GM19240 (cell line): ENCODE data around the gene FAHD2A.
"Not testable (repeated sequence)": the region's sequence is repeated elsewhere in the genome, so short reads cannot be mapped to it uniquely, and the experiment has no call there.

Experiments
- DNase-seq: peaks from one replicate; pipeline ENCODE4 v3.0.0; 2011; ENCODE audit warnings: low spot score; ENCODE audit not compliant: insufficient read length

FAHD2A gene, protein sequence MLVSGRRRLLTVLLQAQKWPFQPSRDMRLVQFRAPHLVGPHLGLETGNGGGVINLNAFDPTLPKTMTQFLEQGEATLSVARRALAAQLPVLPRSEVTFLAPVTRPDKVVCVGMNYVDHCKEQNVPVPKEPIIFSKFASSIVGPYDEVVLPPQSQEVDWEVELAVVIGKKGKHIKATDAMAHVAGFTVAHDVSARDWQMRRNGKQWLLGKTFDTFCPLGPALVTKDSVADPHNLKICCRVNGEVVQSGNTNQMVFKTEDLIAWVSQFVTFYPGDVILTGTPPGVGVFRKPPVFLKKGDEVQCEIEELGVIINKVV

DNA sequence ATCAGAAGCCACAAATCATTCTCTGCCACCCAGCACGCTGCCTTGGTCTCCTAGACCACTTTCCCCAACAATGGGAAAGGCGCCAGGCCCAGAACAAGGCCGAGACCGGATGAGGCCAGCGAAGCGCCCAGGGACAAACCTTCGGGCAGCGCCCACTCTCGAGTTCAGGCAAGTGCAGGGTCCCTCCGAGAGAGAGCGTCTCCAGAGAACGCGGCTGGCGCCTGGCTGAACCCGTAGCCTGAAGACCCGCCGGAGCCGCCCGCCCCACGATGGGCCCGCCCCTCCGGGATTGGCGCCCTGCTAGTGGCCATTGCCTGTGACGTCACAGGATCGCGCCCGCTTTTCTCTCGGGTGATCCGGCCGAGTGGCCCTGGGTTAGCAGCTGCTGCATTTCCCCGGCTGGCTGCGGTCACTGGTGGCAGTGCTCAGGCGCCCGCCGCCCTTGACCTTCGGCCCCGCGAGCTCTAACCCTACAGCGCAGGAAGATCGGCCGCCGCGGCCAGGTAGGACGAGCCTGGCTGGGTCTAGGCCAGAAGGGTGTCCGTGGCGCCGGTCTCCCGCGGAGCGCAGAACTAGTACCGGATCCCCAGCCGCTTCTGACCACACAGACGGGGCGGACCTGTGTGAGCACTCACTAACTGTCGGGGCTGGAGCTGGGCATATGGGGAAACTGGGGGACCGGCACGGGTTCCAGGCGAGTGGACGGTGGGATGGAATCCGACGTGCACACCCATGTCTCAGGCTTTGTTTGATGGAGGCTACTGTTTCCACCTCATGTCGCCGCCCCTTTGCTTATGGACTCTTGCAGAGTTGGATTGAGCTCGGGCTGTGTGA, at the start of gene FAHD2A:
TSS of gene FAHD2A (plus strand) at position 339 of the 834 bp plus-strand sequence. CDS start 2,851 bp downstream, outside the sequence.
- peak; percentile 97 for DNase-seq

DNA sequence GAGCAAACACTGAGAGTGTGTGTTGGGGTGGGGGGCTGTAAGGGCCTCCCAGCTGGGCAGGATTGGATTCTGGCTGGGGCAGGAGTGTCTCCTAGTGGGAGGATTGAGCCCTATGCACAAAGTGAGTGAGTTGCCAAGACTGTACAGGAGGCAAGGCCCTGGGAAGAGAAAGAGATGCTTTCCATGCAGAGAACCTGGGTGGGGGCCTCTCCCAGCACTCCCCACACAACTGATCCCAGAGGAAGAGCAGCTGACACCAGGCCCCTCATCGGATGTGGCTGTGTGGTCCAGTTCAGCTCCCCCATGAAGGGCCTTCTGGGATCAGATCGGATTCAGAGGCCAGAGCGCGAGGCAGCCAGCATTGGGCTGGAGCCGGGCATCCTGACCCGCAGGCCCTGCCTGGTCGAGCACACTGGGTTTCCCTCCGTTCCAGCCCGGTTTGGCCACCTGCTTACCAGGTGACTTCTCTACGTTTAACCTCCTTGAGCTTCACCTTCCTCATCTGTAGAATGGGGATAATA, 49.4 kb upstream of the FAHD2A start:
- DNase-seq, result no peak

DNA sequence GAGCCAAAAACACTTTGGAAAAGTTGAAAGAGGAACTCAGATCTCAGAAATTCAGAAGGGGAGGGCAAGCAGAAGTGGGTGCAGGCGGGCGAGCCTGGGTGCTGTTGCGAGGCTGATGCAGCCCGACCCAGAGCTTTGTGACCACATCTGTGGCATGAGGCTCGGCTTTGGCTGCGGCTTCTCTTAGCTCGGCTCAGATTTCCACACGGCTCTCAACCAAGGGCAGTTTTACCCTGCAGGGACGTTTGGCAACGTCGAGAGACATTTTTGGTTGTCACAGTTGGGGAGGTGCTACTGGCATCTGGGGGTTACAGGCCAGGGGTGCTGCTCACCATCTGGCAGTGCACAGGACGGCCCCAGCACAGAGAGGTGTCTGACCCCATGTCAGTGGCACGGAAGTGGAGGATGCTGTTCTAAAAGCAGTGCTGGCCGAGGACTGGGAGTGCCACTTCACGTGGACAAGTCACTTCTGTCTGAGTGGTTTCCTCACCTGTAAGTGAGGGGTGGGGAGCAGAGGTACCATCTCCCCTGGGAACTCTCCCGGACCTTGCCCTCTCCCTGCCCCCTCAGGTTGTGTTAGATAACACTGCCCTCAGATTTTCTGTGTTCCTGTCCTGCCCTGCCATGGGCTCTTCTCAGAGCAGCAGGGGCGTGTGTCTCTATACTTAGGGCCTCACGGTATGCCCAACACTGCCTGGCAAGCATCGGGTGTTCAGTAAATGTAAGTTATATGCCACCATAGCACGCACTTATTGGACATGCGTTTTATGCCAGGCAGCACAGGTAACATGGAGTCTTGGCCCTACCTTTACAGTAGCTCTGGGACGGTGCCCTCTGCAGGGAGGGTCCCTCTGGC, 48.7 kb upstream of the FAHD2A start:
- DNase-seq, result no peak

DNA sequence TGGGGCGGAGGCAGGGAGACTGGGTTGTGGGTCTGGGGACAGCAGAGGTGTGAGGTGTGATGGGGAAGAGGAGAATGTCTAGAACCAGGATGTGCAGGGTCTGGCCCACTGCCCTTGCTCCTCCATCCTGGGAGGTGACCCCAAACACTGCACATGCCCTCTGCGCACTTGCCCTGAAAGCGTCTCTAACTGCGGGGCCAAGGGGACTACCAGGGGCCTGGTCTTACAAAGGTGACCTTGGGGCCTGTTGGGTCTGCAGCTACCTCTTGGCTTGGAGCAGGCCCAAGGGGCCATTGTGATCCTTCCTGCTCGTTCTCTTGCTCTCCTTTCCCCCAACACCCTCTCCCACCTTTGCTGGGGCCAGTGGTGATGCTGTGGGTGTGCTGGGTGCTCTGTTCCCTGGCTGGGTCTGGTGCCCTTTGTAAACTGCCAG, 48.0 kb upstream of the FAHD2A start:
- no peak for DNase-seq

DNA sequence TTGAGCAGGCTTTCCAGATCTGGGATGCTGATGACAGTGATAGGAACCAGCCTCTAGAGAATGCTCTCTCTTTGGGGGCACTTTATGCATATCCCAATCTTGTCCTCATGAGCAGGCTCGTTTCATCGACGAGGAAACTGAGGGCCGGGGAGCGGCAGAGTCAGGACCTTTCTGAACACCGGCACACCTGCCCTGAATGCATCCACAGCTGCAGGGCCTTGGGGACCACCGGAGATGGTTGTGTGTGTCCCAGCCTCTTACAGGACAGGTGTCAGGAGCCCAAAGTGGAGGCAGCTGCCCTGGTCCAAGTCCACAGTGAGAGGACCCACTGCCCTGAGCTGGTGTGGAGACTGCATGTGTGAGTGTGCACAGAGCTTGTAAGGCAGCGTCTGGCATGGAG, 47.6 kb upstream of the FAHD2A start:
- no peak for DNase-seq

DNA sequence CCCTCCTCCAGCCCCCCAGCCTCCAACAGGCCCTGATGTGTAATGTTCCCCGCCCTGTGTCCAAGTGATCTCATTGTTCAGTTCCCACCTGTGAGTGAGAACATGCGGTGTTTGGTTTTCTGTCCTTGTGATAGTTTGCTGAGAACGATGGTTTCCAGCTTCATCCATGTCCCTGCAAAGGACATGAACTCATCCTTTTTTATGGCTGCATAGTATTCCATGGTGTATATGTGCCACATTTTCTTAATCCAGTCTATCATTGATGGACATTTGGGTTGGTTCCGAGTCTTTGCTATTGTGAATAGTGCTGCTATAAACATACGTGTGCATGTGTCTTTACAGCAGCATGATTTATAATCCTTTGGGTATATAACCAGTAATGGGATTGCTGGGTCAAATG, 47.0 kb upstream of the FAHD2A start:
- DNase-seq, result not testable (repeated sequence)

DNA sequence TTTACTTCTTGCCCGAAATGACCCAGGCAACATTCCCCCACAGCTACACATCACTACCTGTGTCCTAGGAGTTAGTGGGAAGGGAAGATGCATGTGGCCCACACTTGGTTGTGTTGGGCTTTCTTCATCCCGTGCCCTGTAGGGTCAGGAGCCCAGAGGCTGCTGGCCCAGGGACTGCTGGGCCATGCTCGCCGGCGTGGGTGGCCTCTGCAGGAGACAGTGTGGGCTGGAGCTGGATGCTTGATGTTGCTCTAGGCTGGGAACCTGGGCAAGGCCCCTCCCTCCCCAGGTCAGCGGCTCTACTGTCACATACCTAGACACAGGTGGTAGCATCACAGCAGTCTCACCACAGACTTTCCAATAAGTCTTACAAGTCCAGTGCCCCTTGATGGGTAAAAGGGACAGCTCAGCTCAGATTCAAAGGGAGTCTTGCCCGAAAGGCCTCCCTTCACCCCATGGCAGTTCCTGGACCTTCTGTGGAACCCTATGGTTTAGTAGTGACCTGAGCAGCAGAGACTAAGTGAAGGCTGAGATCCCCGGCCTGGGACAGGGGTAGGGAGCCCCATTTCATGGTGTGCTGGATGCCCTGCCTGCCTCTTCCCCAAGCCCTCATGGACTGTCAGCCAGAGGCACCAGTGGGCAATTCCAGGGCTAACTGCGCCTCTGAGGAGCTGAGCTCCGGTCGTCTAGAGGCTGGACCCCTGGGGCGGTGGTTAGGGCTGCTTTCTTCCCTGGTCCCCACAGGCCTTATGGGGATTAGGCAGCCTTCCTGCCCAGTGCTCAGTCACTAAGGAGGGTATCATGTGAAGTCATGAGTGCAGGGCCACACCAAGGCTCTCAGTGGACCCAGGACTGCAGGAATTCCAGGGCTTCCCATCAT, 45.4 kb upstream of the FAHD2A start:
- no peak for DNase-seq

DNA sequence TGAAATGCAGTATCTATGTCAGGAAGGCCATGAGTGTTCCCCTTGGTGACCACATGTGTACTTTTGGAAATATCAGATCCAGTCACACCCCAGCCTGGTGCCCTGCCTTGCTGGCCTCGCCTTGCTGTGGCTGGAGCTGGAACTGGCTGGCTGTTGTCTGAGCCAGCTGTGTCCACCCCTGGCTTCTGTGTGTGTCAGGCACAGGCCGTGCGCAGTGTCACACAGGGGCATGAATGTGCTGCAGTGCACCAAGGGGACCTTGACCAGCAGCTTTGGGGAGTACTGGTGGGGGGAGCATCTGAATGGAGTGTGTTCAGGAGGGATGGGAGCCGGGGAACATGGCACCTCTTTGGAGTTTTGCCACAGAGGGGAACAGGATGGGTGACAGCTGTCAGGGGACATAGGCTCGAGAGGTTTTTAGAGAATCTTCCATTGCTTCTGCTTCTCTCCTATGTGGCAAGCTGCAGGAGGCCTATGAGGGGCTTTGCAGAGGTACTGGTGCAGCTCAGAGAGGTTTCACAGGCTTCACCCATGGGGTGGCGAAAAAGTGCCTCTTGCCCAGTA, 44.7 kb upstream of the FAHD2A start:
- DNase-seq, result no peak

DNA sequence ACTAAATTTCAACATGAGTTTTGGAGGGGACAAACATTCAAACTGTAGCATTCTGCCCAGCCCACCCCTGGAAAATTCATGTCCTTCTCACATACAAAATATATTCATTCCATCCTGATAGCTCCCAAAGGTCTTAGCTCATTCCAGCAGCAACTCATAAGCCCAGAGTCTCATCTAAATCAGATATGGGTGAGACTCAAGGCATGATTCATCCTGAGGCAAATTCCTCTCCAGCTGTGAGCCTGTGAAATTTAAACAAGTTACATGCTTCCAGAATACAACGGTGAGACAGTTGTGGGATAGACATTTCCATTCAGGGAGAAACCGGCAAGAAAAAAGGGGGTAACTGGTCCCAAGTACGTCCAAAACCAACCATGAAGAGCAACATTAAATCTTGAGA, 43.5 kb upstream of the FAHD2A start:
- DNase-seq, result no peak

DNA sequence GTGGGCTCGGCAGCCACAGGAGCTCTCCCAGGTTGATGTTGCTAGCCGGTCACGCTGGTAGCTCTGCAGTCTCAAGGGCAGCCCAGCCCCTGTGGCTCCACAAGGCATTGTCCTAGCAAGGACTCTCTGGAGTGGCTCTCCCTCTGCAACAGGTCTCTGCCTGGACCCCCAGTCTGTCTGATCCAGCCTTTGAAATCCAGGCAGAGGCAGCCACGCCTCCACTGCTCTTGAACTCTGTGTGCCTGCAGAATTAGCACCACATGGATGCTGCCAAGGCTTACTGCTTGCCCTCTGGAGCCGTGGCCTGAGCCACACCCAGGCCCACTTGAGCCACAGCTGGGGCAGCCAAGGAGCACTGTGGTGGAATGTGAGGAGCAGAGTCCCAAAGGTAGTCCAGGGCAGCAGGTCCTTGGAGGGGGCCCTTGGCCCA, 43.0 kb upstream of the FAHD2A start:
- DNase-seq, result no peak

DNA sequence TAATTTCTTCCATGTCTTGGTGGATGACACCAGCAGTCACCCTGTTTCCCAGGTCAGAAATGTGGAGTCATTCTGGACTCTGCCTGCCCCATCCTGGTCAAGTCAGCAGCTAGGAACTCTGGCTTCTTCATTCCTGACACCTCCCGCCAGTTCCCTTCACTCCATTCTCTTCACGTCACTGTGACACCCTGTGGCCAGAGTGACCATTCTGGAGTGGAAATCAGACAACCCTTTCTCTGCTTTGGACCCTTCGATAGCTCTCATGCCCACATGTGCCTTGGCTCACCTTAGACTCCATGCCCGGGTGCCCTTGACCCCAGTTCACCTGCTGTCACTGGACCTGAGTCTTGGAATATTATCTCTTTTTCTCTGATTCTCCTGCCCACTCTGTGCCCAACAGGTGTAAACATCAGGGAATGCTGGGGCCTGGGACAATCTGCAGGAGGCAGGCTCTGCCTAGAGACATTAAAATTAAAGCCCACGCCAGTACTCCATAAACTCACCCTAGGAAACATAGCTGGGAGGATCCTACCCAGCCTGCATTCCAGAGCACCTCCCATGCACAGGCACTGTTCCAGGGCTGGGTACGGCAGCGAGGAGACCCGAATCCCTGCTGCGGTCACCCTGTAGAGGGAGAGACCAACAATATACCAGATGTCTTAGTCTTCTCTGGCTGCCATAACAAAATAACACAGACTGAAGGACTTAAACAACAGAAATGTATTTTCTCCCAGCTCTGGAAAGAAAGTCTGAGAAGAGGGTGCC, 41.1 kb upstream of the FAHD2A start:
- DNase-seq, result no peak

DNA sequence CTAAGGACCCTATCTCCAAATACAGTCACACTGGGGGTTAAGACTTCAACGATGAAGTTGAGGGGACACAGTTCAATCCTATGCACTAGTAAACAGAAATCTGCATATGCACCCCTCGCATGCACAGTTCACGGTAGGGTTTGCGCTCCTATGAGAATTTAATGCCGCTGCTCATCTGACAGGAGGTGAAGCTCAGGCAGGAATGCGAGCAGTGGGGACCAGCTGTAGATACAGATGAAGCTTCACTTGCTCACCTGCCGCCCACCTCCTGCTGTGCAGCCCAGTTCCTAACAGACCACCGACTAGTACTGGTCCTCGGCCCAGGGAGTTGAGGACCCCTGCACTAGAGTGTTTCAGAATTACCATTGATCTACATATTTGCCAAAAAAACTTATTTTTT, 40.0 kb upstream of the FAHD2A start:
- DNase-seq, result no peak

DNA sequence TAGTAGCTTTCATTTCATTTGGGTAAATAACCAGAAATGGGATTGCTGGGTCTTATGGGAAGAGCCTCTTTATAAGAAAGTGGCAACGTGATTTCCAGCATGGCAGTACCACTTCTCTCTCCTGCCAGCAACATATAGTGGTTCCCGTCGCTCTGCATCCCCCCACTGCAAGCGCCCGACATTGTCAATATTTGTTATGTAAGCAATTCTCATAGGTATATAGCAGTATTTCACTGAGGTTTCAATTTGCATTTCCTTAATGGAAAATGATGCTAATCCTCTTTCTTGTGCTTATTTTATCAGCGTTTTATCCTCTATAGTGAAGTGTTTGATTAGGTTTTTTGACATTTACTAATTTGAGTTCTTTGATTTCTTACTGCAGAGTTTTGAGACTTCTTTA, 36.0 kb upstream of the FAHD2A start:
- no peak for DNase-seq

DNA sequence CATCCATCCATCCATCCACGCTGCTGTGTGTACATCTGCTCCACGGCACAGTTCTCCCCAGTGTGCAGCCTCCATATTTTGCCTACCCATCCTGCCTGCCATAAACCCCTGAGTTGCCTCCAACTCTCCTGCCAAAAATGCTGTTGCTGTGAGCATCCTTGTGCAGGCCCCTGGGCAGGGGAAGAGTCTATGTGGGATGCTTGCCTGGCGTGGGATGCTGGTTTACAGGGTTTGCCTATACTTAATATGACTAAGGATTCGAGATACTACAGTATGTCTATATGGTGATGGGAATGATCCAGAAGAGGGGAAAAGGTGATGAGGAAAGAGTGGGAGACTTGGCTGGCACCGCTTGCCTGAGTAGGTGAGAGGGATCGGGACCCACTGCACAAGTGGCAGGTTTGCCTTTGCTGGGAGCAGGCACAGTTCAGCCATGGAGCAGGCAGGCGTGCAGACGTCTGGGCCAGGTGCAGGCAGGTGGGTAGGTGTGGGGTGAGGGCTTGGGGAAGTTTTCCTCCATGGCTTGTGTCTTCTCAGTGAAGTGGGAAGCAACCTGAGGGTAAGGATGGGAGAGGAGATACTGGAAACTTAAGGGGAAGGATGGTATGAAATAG, 30.2 kb upstream of the FAHD2A start:
- DNase-seq, result no peak

DNA sequence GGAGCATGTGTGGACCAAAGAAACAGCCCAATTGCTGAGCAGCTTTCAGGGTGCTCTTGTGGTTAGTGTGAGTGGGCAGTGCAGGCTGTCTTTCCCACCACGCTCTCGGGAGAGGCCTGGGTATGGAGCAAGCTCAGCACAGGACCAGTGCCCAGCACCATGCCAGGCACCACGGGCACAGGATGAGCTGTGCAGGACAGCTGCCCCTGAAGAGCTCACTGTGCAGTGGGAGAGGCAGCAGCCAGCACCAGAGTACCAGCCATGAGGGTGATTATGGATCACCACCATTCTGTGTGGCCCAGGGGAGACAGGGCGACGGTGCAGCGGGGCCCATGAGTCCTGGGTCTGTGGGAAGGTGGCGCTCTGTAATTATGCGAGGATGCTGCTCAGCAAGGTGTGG, 29.7 kb upstream of the FAHD2A start:
- DNase-seq, result no peak

DNA sequence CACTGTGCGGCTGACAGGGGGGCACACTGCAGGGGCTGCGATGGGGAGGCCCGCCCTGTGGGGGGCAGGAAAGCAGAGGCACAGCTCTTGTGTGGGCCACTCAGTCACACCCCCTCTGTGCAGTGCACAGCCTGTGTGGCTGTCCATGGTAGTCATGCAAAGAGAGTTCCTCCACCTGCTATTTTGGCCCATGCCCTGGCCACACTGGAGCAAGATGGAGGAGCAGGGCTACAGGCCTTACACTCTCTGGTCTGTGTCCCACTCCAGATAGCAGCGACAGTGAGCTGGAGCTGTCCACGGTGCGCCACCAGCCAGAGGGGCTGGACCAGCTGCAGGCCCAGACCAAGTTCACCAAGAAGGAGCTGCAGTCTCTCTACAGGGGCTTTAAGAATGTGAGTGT, 28.5 kb upstream of the FAHD2A start:
- DNase-seq, result no peak

DNA sequence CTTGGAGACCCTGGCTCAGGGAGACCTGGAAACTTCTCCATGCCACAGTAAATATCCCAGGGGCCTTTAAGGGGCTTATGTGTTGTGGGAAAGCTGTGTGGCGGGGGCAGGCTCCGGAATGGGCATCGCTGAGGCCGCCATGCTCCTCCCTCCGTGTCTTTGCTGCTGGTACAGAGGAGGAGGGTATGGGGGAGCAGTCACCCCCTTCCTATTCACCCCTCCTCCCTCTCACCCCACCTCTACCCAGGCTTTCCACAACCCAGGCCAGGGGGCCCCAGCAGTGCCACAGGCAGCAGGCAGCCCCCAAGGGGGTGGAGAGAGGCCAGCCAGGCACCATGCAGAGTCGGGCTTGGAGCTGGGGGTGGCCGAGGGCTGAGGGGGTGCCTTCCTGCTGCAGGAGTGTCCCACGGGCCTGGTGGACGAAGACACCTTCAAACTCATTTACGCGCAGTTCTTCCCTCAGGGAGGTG, 28.0 kb upstream of the FAHD2A start:
- no peak for DNase-seq

DNA sequence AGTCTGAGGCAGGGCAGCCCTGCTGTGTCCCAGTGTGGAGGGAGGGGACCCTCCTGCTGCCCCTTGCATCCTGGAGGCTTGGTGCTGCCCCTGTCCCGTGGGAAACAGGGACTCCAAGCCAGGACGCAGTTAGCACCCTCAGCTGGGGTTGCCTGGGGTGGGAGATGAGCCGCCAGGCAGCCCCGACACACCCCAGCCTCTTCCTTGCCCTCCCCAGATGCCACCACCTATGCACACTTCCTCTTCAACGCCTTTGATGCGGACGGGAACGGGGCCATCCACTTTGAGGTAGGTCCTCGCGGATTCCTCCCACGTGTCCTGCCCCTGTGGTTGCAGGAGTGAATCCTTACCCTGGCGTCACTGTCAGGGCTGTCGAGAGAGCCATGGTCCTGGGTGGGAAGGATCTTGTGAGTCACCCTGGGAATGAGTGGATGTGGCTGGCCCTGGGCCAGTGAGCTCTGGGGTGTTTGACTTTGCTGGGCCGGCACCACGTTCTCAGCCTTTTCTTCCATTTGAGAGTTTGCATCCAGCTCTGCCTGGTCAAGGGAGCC, 27.5 kb upstream of the FAHD2A start:
- DNase-seq, result no peak
